GM12878 (cell line): ENCODE data around the gene LIMD2.

Source experiments
- BHLHE40 ChIP-seq, 2 experiments: fragments of 450-650 bp in 1 of 2; IDR thresholded peaks; 2 replicates each; pipeline ENCODE4 v1.6.1; 2011 to 2017; ENCODE audit warnings: low read depth in 2 of 2, borderline replicate concordance in 1 of 2, improper control_type of control experiment in 1 of 2, low read length in 1 of 2, mild to moderate bottlenecking in 1 of 2
- EGR1 ChIP-seq, 2 experiments: IDR thresholded peaks; 1 replicate in 1 of 2; 2 replicates in 1 of 2; pipeline ENCODE4 v1.6.1; 2011 to 2012; ENCODE audit warnings: low read depth in 2 of 2, low read length in 2 of 2, borderline replicate concordance in 1 of 2, mild to moderate bottlenecking in 1 of 2, moderate library complexity in 1 of 2
- EP300 ChIP-seq, 2 experiments: fragments of 150-350 bp in 1 of 2; IDR thresholded peaks; 2 replicates each; pipeline ENCODE4 v1.6.1; 2011 to 2012; ENCODE audit warnings: low read depth in 2 of 2, low read length in 2 of 2, borderline replicate concordance in 1 of 2, improper control_type of control experiment in 1 of 2, inconsistent platforms in 1 of 2; ENCODE audit not compliant: control insufficient read depth in 1 of 2
- GATAD2B ChIP-seq: fragments of 450-650 bp; conservative IDR thresholded peaks from 2 replicates; pipeline ENCODE4 v1.6.1; 2017; ENCODE audit warnings: low read depth, mild to moderate bottlenecking, moderate library complexity
- IKZF1 ChIP-seq: fragments of 450-650 bp; conservative IDR thresholded peaks from 2 replicates; pipeline ENCODE4 v1.6.1; 2017; ENCODE audit warnings: antibody characterized with exemption, mild to moderate bottlenecking
- POLR2AphosphoS5 ChIP-seq: IDR thresholded peaks from 2 replicates; pipeline ENCODE4 v1.6.1; 2011; ENCODE audit warnings: mild to moderate bottlenecking, low read length, inconsistent platforms
- RAD51 ChIP-seq: fragments of 450-650 bp; IDR thresholded peaks from 2 replicates; pipeline ENCODE4 v1.6.1; 2016; ENCODE audit warnings: moderate library complexity, mild to moderate bottlenecking, inconsistent platforms
- SIN3A ChIP-seq: IDR thresholded peaks from 2 replicates; pipeline ENCODE4 v1.6.1; 2012; ENCODE audit warnings: low read depth, low read length, improper control_type of control experiment
- SMC3 ChIP-seq: IDR thresholded peaks from 2 replicates; pipeline ENCODE4 v1.6.1; 2011; ENCODE audit warnings: low read length, improper control_type of control experiment, borderline replicate concordance
- YBX1 ChIP-seq: fragments of 450-650 bp; IDR thresholded peaks from 2 replicates; pipeline ENCODE4 v1.6.1; 2016; ENCODE audit warnings: antibody characterized with exemption
- YY1 ChIP-seq: IDR thresholded peaks from 2 replicates; pipeline ENCODE4 v1.6.1; 2011; ENCODE audit warnings: low read depth, mild to moderate bottlenecking, low read length
- TF ChIP-seq, protein P1 (sequence below), 3 experiments: IDR thresholded peaks in 2 of 3; conservative IDR thresholded peaks in 1 of 3; 2 replicates each; pipeline ENCODE4 v1.5.1; 2011; ENCODE audit warnings: low read depth in 3 of 3, low read length in 3 of 3, mild to moderate bottlenecking in 3 of 3, control low read depth in 2 of 3, moderate library complexity in 2 of 3, inconsistent platforms in 1 of 3, mixed read lengths in 1 of 3; ENCODE audit not compliant: control insufficient read depth in 2 of 3, insufficient read depth in 1 of 3; ENCODE audit errors: extremely low read depth in 1 of 3
- TF ChIP-seq, protein P2 (sequence below): IDR thresholded peaks from 2 replicates; pipeline ENCODE4 v1.6.1; 2012; ENCODE audit warnings: improper control_type of control experiment, low read depth, low read length; ENCODE audit not compliant: insufficient replicate concordance

DNA sequence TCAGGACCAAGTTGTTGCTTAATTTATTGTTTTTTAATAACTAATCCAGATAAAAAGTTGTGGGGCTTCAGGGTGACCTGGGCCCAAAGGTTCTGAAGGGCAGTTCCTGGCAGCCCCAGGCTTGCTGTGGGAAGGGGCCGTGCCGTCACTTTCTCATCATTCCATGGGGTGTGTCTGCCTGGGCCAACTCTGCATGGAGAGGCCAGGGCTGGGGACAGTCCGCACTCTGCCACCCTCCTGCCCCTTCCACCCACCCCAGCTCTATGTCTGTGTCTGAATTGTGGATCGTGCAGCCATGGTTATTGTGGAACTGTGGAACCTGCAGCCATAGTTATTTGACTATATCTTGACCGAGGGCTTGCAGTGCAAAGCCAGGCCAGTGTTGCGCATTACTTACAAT is 4.0 kb downstream of the LIMD2 start:
- TF ChIP-seq EP300 (IDR thresholded peaks at IDR 0.05; ENCODE audit: borderline replicate concordance in 1 of 2, control insufficient read depth in 1 of 2, low read depth in 2 of 2, low read length in 2 of 2) (no peak), YY1 (no peak), GATAD2B (no peak), BHLHE40 (IDR thresholded peaks at IDR 0.05; ENCODE audit: borderline replicate concordance in 1 of 2, low read depth in 2 of 2, low read length in 1 of 2) (no peak), POLR2AphosphoS5 (peak; percentile 50), RAD51 (no peak), SIN3A (no peak), IKZF1 (no peak), SMC3 (no peak), EGR1 (IDR thresholded peaks at IDR 0.05; ENCODE audit: borderline replicate concordance in 1 of 2, low read depth in 2 of 2, low read length in 2 of 2) (no peak), YBX1 (no peak)
- TF ChIP-seq, protein P1, sequence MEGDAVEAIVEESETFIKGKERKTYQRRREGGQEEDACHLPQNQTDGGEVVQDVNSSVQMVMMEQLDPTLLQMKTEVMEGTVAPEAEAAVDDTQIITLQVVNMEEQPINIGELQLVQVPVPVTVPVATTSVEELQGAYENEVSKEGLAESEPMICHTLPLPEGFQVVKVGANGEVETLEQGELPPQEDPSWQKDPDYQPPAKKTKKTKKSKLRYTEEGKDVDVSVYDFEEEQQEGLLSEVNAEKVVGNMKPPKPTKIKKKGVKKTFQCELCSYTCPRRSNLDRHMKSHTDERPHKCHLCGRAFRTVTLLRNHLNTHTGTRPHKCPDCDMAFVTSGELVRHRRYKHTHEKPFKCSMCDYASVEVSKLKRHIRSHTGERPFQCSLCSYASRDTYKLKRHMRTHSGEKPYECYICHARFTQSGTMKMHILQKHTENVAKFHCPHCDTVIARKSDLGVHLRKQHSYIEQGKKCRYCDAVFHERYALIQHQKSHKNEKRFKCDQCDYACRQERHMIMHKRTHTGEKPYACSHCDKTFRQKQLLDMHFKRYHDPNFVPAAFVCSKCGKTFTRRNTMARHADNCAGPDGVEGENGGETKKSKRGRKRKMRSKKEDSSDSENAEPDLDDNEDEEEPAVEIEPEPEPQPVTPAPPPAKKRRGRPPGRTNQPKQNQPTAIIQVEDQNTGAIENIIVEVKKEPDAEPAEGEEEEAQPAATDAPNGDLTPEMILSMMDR (IDR thresholded peaks at IDR 0.05 in 2 of 3, conservative IDR thresholded peaks at IDR 0.05 in 1 of 3; ENCODE audit: control insufficient read depth in 2 of 3, extremely low read depth in 1 of 3, insufficient read depth in 1 of 3, low read depth in 3 of 3, low read length in 3 of 3): no peak
- TF ChIP-seq, protein P2, sequence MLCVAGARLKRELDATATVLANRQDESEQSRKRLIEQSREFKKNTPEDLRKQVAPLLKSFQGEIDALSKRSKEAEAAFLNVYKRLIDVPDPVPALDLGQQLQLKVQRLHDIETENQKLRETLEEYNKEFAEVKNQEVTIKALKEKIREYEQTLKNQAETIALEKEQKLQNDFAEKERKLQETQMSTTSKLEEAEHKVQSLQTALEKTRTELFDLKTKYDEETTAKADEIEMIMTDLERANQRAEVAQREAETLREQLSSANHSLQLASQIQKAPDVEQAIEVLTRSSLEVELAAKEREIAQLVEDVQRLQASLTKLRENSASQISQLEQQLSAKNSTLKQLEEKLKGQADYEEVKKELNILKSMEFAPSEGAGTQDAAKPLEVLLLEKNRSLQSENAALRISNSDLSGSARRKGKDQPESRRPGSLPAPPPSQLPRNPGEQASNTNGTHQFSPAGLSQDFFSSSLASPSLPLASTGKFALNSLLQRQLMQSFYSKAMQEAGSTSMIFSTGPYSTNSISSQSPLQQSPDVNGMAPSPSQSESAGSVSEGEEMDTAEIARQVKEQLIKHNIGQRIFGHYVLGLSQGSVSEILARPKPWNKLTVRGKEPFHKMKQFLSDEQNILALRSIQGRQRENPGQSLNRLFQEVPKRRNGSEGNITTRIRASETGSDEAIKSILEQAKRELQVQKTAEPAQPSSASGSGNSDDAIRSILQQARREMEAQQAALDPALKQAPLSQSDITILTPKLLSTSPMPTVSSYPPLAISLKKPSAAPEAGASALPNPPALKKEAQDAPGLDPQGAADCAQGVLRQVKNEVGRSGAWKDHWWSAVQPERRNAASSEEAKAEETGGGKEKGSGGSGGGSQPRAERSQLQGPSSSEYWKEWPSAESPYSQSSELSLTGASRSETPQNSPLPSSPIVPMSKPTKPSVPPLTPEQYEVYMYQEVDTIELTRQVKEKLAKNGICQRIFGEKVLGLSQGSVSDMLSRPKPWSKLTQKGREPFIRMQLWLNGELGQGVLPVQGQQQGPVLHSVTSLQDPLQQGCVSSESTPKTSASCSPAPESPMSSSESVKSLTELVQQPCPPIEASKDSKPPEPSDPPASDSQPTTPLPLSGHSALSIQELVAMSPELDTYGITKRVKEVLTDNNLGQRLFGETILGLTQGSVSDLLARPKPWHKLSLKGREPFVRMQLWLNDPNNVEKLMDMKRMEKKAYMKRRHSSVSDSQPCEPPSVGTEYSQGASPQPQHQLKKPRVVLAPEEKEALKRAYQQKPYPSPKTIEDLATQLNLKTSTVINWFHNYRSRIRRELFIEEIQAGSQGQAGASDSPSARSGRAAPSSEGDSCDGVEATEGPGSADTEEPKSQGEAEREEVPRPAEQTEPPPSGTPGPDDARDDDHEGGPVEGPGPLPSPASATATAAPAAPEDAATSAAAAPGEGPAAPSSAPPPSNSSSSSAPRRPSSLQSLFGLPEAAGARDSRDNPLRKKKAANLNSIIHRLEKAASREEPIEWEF: no peak
